Calu3 (cell line): ENCODE results near the gene POFUT1. TPM values are rescaled to one million over a fixed set of nuclear protein-coding genes. Genes with fewer than 3 reads are reported as not detected.

Source experiments
- BruUV-seq: library from RNA; stranded (reverse); fragments of 400-500 nt; replicated peaks from 2 replicates; lab custom pipeline; 2021; lab: Mats Ljungman, UMichigan
- CTCF ChIA-PET: fragments of 300-600 bp; sonication (Branson Sonifier 250); formaldehyde crosslinking; loops from one replicate; lab custom pipeline; 2022; ENCODE audit warnings: antibody characterized with exemption; lab: Charles Lee
- DNase-seq: peaks from one replicate; pipeline ENCODE4 v3.0.0; 2022
- H3K27ac Mint-ChIP-seq: one replicate; pipeline ENCODE4 v1.8.0; 2022; ENCODE audit warnings: mixed read lengths; ENCODE audit not compliant: unreplicated experiment
- H3K27me3 Mint-ChIP-seq: one replicate; pipeline ENCODE4 v1.8.0; 2022; ENCODE audit warnings: mixed read lengths; ENCODE audit not compliant: unreplicated experiment
- H3K36me3 Mint-ChIP-seq: one replicate; pipeline ENCODE4 v1.8.0; 2022; ENCODE audit warnings: mild to moderate bottlenecking, moderate library complexity, mixed read lengths; ENCODE audit not compliant: insufficient read depth, unreplicated experiment
- H3K4me1 Mint-ChIP-seq: one replicate; pipeline ENCODE4 v1.8.0; 2022; ENCODE audit warnings: mild to moderate bottlenecking, low read depth, mixed read lengths; ENCODE audit not compliant: unreplicated experiment
- H3K4me3 Mint-ChIP-seq: one replicate; pipeline ENCODE4 v1.8.0; 2022; ENCODE audit warnings: mild to moderate bottlenecking, low read depth, moderate library complexity, mixed read lengths; ENCODE audit not compliant: unreplicated experiment
- H3K9me3 Mint-ChIP-seq: one replicate; pipeline ENCODE4 v1.8.0; 2022; ENCODE audit warnings: low read depth, mixed read lengths; ENCODE audit not compliant: unreplicated experiment
- intact Hi-C: fragments of 100-400 bp; cut with micrococcal nuclease; formaldehyde crosslinking; loops from one replicate; pipeline ENCODE4 v1.10.0; 2022; ENCODE audit not compliant: unreplicated experiment
- total RNA-seq: library from RNA; stranded (reverse); gene quantifications from 2 replicates; pipeline ENCODE4 v1.2.3, GENCODE V29; 2022
- TF ChIP-seq, protein P1 (sequence below): fragments of 200-600 bp; IDR thresholded peaks from one replicate; pipeline ENCODE4 v1.8.0; 2022; ENCODE audit warnings: antibody characterized with exemption; ENCODE audit not compliant: unreplicated experiment

Gene POFUT1
- total RNA-seq, 1 experiment from 2014 or later: 87.3 TPM

- peaks cover 15% of the 10 kb centered on the region for H3K27me3 Mint-ChIP-seq
- CTCF ChIA-PET: no interaction called here
- intact Hi-C loops: no loop called here
- no peaks in the 10 kb centered on the region for H3K4me1 Mint-ChIP-seq
- no peak for DNase-seq
- H3K27ac Mint-ChIP-seq: no peak overlapping the region
- TF ChIP-seq, protein P1, sequence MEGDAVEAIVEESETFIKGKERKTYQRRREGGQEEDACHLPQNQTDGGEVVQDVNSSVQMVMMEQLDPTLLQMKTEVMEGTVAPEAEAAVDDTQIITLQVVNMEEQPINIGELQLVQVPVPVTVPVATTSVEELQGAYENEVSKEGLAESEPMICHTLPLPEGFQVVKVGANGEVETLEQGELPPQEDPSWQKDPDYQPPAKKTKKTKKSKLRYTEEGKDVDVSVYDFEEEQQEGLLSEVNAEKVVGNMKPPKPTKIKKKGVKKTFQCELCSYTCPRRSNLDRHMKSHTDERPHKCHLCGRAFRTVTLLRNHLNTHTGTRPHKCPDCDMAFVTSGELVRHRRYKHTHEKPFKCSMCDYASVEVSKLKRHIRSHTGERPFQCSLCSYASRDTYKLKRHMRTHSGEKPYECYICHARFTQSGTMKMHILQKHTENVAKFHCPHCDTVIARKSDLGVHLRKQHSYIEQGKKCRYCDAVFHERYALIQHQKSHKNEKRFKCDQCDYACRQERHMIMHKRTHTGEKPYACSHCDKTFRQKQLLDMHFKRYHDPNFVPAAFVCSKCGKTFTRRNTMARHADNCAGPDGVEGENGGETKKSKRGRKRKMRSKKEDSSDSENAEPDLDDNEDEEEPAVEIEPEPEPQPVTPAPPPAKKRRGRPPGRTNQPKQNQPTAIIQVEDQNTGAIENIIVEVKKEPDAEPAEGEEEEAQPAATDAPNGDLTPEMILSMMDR: no peak
- H3K36me3 Mint-ChIP-seq: no peaks in the 10 kb centered on the region
- H3K9me3 Mint-ChIP-seq: no peaks in the 10 kb centered on the region
- H3K4me3 Mint-ChIP-seq: no peak overlapping the region
- BruUV-seq: no TSS peak
Observed at GRCh38 chr20:32184961-32185603, 22.6 kb upstream of the POFUT1 start.

- no peaks in the 10 kb centered on the region for H3K4me1 Mint-ChIP-seq
- intact Hi-C loops: no loop called here
- CTCF ChIA-PET: no interaction called here
- no peaks in the 10 kb centered on the region for H3K36me3 Mint-ChIP-seq
- H3K9me3 Mint-ChIP-seq: no peaks in the 10 kb centered on the region
- DNase-seq: no peak
- no peak overlapping the region for H3K27ac Mint-ChIP-seq
- TF ChIP-seq, protein P1: no peak
- H3K4me3 Mint-ChIP-seq: no peak overlapping the region
- peaks cover 15% of the 10 kb centered on the region for H3K27me3 Mint-ChIP-seq
- BruUV-seq: no TSS peak
Observed at GRCh38 chr20:32186506-32186905, 21.2 kb upstream of the POFUT1 start.

- Mint-ChIP-seq H3K9me3 (no peaks in the 10 kb centered on the region), H3K4me1 (no peaks in the 10 kb centered on the region), H3K36me3 (peaks cover 6% of the 10 kb centered on the region), H3K27ac (no peak overlapping the region), H3K27me3 (peaks cover 15% of the 10 kb centered on the region), H3K4me3 (no peak overlapping the region)
- no peak for DNase-seq
- CTCF ChIA-PET: interaction anchor here (0.6 kb wide), 1 partner anchor 277 kb away, joined by 4 read pairs; no protein-coding TSS in a partner anchor
- TF ChIP-seq, protein P1: no peak
- BruUV-seq: no TSS peak
- intact Hi-C loops: no loop called here
Observed at GRCh38 chr20:32188376-32189122, 19.1 kb upstream of the POFUT1 start.

GRCh38 chr20:32189123-32189410, 18.6 kb upstream of the POFUT1 start:
- BruUV-seq: no TSS peak

More at GRCh38 chr20:32189123-32189410, 18.6 kb upstream of the POFUT1 start:
- Mint-ChIP-seq H3K9me3 (no peaks in the 10 kb centered on the region), H3K36me3 (peaks cover 6% of the 10 kb centered on the region), H3K4me3 (no peak overlapping the region), H3K27me3 (peaks cover 15% of the 10 kb centered on the region), H3K27ac (no peak overlapping the region), H3K4me1 (no peaks in the 10 kb centered on the region)
- intact Hi-C loops: no loop called here
- DNase-seq: no peak
- CTCF ChIA-PET: no interaction called here
- TF ChIP-seq, protein P1: no peak
